Measurements from ENCODE around the gene AHCYL1. TPM values are rescaled to one million over a fixed set of nuclear protein-coding genes. Genes with fewer than 3 reads are reported as not detected.

Gene AHCYL1
- total RNA-seq, 1 experiment from 2014 or later = 89.6 TPM

DNA sequence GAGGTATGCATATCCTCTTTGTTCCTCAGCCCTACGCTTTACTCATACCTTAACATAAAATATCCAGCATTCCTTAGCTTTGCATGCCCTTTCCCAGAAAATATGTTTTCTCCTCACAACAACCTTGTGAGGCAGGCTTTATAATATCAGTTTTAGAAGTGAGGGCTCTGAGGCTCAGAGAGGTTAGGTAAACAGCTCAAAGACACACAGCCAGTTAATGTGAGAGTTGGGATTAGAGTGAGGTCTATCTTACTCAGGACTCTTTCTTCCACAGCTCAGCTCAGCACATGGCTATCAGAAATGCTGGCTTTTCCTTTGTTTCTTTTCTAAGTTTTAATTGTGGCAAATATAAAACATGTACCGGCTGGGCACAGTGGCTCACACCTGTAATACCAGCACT is 46.0 kb upstream of the AHCYL1 start:
- intact Hi-C loops (cut with micrococcal nuclease; ENCODE audit: unreplicated experiment) = no loop called here
- no TSS peak for BruUV-seq (replicated peaks)
- Histone ChIP-seq H3K27me3 (replicated peaks; ENCODE audit: insufficient read depth, low read depth, low read length, poor library complexity) (no peaks in the 10 kb centered on the region), H3K4me1 (ENCODE audit: insufficient read depth, low read length, poor library complexity, severe bottlenecking) (no peaks in the 10 kb centered on the region), H3K36me3 (ENCODE audit: insufficient read depth, low read length, poor library complexity, severe bottlenecking) (no peaks in the 10 kb centered on the region), H3K4me3 (ENCODE audit: low read depth, low read length, poor library complexity, severe bottlenecking) (no peak overlapping the region), H3K9me3 (ENCODE audit: low read depth, low read length, poor library complexity, severe bottlenecking) (peaks cover 5% of the 10 kb centered on the region), H3K27ac (ENCODE audit: low read depth, low read length, poor library complexity, severe bottlenecking) (no peak overlapping the region)
- CTCF ChIA-PET = no interaction called here
- no peak for DNase-seq (ENCODE audit: low spot score)
- POLR2A ChIA-PET (ENCODE audit: low non-redundant PET) = no interaction called here
- TF ChIP-seq, protein P1, sequence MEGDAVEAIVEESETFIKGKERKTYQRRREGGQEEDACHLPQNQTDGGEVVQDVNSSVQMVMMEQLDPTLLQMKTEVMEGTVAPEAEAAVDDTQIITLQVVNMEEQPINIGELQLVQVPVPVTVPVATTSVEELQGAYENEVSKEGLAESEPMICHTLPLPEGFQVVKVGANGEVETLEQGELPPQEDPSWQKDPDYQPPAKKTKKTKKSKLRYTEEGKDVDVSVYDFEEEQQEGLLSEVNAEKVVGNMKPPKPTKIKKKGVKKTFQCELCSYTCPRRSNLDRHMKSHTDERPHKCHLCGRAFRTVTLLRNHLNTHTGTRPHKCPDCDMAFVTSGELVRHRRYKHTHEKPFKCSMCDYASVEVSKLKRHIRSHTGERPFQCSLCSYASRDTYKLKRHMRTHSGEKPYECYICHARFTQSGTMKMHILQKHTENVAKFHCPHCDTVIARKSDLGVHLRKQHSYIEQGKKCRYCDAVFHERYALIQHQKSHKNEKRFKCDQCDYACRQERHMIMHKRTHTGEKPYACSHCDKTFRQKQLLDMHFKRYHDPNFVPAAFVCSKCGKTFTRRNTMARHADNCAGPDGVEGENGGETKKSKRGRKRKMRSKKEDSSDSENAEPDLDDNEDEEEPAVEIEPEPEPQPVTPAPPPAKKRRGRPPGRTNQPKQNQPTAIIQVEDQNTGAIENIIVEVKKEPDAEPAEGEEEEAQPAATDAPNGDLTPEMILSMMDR (conservative IDR thresholded peaks at IDR 0.05; ENCODE audit: low read depth, low read length) = no peak
- no peak for TF ChIP-seq EZH2 (IDR thresholded peaks at IDR 0.05; ENCODE audit: borderline replicate concordance, low read depth, low read length, poor library complexity, severe bottlenecking)

DNA sequence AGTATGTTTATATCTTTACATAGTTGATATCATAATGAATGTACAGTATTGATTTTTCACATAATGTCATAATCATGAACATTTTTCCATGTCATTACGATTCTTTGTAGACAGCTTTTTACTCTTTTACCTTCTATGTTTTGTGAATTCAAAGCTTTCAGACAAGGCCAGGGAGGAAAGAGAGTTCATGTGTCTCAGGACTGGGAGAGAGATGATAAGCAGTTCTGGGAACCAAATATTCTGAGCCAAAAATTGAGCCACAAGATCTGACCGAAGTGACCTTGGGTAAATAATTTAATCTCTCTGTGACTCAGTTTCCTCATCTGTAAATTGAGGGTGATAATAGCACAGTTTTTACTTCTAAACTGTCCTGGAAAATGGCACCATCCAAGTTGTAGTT is 42.1 kb upstream of the AHCYL1 start:
- H3K4me3 ChIP-seq (ENCODE audit: low read depth, low read length, poor library complexity, severe bottlenecking) = no peak overlapping the region
- no peaks in the 10 kb centered on the region for H3K27me3 ChIP-seq (replicated peaks; ENCODE audit: insufficient read depth, low read depth, low read length, poor library complexity)
- DNase-seq (ENCODE audit: low spot score) = no peak
- no peak for TF ChIP-seq EZH2 (IDR thresholded peaks at IDR 0.05; ENCODE audit: borderline replicate concordance, low read depth, low read length, poor library complexity, severe bottlenecking)
- TF ChIP-seq, protein P1 (conservative IDR thresholded peaks at IDR 0.05; ENCODE audit: low read depth, low read length) = no peak
- peaks cover 5% of the 10 kb centered on the region for H3K9me3 ChIP-seq (ENCODE audit: low read depth, low read length, poor library complexity, severe bottlenecking)
- H3K27ac ChIP-seq (ENCODE audit: low read depth, low read length, poor library complexity, severe bottlenecking) = no peak overlapping the region
- ChIA-PET CTCF (no interaction called here), POLR2A (ENCODE audit: low non-redundant PET) (no interaction called here)
- H3K4me1 ChIP-seq (ENCODE audit: insufficient read depth, low read length, poor library complexity, severe bottlenecking) = no peaks in the 10 kb centered on the region
- intact Hi-C loops (cut with micrococcal nuclease; ENCODE audit: unreplicated experiment) = no loop called here
- no peaks in the 10 kb centered on the region for H3K36me3 ChIP-seq (ENCODE audit: insufficient read depth, low read length, poor library complexity, severe bottlenecking)
- no TSS peak for BruUV-seq (replicated peaks)

DNA sequence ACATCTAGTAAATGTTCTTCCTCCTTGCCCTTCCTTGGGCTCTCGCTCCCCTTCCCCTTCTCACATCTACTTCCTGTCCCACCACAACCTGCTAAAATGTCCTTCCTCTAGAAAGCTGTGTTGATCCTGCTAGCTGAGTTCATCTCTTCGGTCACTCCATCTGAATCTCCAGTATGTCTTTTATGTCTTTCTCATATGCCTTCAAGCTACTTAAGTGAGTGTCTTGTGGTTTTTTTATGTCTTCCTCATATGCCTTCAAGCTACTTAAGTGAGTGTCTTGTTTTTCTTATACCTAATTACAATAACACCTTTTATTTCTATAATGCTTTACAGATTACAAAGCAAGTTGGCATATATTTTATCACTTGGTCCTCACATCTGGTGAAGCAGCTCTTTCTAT is 40.0 kb upstream of the AHCYL1 start:
- intact Hi-C loops (cut with micrococcal nuclease; ENCODE audit: unreplicated experiment) = no loop called here
- TF ChIP-seq, protein P1 (conservative IDR thresholded peaks at IDR 0.05; ENCODE audit: low read depth, low read length) = no peak
- TF ChIP-seq EZH2 (IDR thresholded peaks at IDR 0.05; ENCODE audit: borderline replicate concordance, low read depth, low read length, poor library complexity, severe bottlenecking) = no peak
- Histone ChIP-seq H3K4me3 (ENCODE audit: low read depth, low read length, poor library complexity, severe bottlenecking) (no peak overlapping the region), H3K36me3 (ENCODE audit: insufficient read depth, low read length, poor library complexity, severe bottlenecking) (no peaks in the 10 kb centered on the region), H3K27ac (ENCODE audit: low read depth, low read length, poor library complexity, severe bottlenecking) (no peak overlapping the region), H3K27me3 (replicated peaks; ENCODE audit: insufficient read depth, low read depth, low read length, poor library complexity) (no peaks in the 10 kb centered on the region), H3K9me3 (ENCODE audit: low read depth, low read length, poor library complexity, severe bottlenecking) (no peaks in the 10 kb centered on the region), H3K4me1 (ENCODE audit: insufficient read depth, low read length, poor library complexity, severe bottlenecking) (no peaks in the 10 kb centered on the region)
- ChIA-PET CTCF (no interaction called here), POLR2A (ENCODE audit: low non-redundant PET) (no interaction called here)
- no peak for DNase-seq (ENCODE audit: low spot score)
- BruUV-seq (replicated peaks) = no TSS peak

All from A673 (cell line).